ENCODE data around the gene HSPB6. TPM values are rescaled to one million over a fixed set of nuclear protein-coding genes. Genes with fewer than 3 reads are reported as not detected.

Gene HSPB6
- polyA plus RNA-seq, 1 of the 3 experiments (the other 2 are of a cell fraction): 0.43 TPM

DNA sequence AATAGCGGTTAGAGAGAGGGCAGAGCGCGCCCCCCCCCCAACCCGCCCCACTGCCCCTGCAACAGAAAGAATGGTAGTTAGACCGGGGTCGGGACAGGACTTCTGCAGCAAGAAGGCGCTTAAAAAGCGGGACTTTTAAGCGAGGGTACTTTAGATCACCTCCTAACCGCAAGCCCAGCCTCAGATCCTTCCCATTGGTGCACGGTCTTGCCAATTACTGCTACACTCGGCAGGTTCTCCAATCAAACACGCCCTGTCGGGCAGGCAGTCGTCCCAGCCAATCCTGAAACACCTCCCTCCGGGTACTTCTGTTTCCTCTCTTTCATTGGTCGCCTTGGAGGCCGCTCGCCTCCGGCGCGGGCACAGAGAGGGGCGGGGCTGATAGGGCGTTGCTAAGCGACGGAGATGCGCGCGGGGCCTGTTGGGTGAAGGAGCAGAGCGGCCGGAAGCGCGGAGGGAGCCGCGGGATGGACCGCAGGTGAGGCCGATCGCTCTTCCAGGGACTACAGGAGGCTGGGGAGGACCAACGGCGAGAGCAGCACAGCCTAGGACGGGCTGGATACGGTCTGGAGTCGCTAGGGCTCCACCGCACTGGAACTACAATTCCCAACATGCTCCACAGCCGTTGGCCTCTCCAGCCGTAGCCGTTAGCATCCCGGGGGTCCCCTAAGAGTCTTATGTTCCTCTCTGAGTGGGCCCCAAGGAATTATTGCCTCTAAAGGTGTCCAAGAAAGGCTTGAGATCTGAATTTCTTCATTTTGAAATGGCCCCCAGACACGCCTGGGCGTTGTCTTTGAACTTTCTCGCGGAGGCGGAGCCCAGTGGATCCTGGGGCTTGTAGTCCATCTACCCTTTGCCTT lies 1.1 kb upstream of the HSPB6 start, which contains the start of gene PROSER3:
Gene PROSER3, plus strand, starts transcription at position 428 of the 860 bp plus-strand sequence. Its CDS starts 40 bp downstream, at position 468.
- Histone ChIP-seq H3K36me3 (replicated peaks in 1 of 2; ENCODE audit: control insufficient read depth in 1 of 2, insufficient read depth in 2 of 2, low read length in 1 of 2) (peaks cover 15 to 33% of the 10 kb centered on the region in 2 experiments), H3K9me2 (no peaks in the 10 kb centered on the region), H3K4me1 (ENCODE audit: control insufficient read depth in 1 of 2, insufficient read depth in 2 of 2, low read depth in 1 of 2, low read length in 1 of 2) (peaks cover 7 to 19% of the 10 kb centered on the region in 2 experiments; a peak in 3 of 4 replicates), H3K27ac (ENCODE audit: low read depth in 2 of 2, low read length in 1 of 2) (peak within 1 kb of the TSS; percentile 95 to 98), H4K20me1 (ENCODE audit: insufficient read depth) (peaks cover 4% of the 10 kb centered on the region), H3K27me3 (ENCODE audit: insufficient read depth) (no peaks in the 10 kb centered on the region), H3K4me2 (peak within 1 kb of the TSS; percentile 95), H3F3A (replicated peaks; ENCODE audit: insufficient read depth) (peaks cover 10% of the 10 kb centered on the region), H3K9me3 (no peaks in the 10 kb centered on the region), H3K9ac (peak within 1 kb of the TSS; percentile 100), H2AFZ (ENCODE audit: low read depth) (peak within 1 kb of the TSS; percentile 94), H3K4me3 (ENCODE audit: low read depth in 2 of 2, low read length in 1 of 2) (peak within 1 kb of the TSS; percentile 87 to 99), H3K79me2 (ENCODE audit: insufficient read depth) (peaks cover 27% of the 10 kb centered on the region)
- ChIA-PET POLR2A (interaction anchor here (0.8 to 1.7 kb wide), 6 partner anchors 9 to 112 kb away, joined by 3 to 11 read pairs (median 4); partner anchors contain the start of genes LIN37, PSENEN and U2AF1L4), CTCF (interaction anchor here (1.5 kb wide), 1 partner anchor 13 kb away, joined by 5 read pairs; the partner anchor contains the start of genes PSENEN and U2AF1L4)
- DNase-seq: peak; percentile 97
- 0% methylated on average over 41 of the region's 53 CpGs for WGBS (ENCODE audit: low lambda C conversion rate)
- TF ChIP-seq MXI1 (IDR thresholded peaks at IDR 0.05; ENCODE audit: low read depth, low read length): peak; percentile 67; the same call in 1 of the 2 replicates
- TF ChIP-seq USF1 (IDR thresholded peaks at IDR 0.05; ENCODE audit: borderline replicate concordance, low read depth): no peak
- no peak for TF ChIP-seq GATA2 (CRISPR knock-in tag; IDR thresholded peaks at IDR 0.05)
- TF ChIP-seq, protein P1, sequence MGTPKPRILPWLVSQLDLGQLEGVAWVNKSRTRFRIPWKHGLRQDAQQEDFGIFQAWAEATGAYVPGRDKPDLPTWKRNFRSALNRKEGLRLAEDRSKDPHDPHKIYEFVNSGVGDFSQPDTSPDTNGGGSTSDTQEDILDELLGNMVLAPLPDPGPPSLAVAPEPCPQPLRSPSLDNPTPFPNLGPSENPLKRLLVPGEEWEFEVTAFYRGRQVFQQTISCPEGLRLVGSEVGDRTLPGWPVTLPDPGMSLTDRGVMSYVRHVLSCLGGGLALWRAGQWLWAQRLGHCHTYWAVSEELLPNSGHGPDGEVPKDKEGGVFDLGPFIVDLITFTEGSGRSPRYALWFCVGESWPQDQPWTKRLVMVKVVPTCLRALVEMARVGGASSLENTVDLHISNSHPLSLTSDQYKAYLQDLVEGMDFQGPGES (IDR thresholded peaks at IDR 0.05; ENCODE audit: low read depth, low read length): peak; percentile 97
- TF ChIP-seq RCOR1 (IDR thresholded peaks at IDR 0.05; ENCODE audit: low read length): no peak; the same call in 1 of the 2 replicates
- TF ChIP-seq TEAD4 (IDR thresholded peaks at IDR 0.05; ENCODE audit: borderline replicate concordance, insufficient read depth): no peak
- no peak for TF ChIP-seq NRF1 (IDR thresholded peaks at IDR 0.05; ENCODE audit: low read depth, low read length)
- TF ChIP-seq RFX5 (IDR thresholded peaks at IDR 0.05; ENCODE audit: low read length): peak; percentile 63; the same call in 1 of the 2 replicates
- TF ChIP-seq RXRA (IDR thresholded peaks at IDR 0.05; ENCODE audit: borderline replicate concordance, low read depth): no peak
- TF ChIP-seq SMC3 (IDR thresholded peaks at IDR 0.05; ENCODE audit: low read depth, low read length): no peak
- no peak for TF ChIP-seq EZH2phosphoT487 (IDR thresholded peaks at IDR 0.05; ENCODE audit: borderline replicate concordance, low read depth)
- TF ChIP-seq REST (IDR thresholded peaks at IDR 0.05; ENCODE audit: low read depth, low read length): no peak
- TF ChIP-seq SIN3A (IDR thresholded peaks at IDR 0.05; ENCODE audit: borderline replicate concordance, low read depth, low read length): no peak
- no peak for TF ChIP-seq CTCF (IDR thresholded peaks at IDR 0.05)
- TF ChIP-seq, protein P2, sequence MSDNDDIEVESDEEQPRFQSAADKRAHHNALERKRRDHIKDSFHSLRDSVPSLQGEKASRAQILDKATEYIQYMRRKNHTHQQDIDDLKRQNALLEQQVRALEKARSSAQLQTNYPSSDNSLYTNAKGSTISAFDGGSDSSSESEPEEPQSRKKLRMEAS (IDR thresholded peaks at IDR 0.05; ENCODE audit: low read depth): 0 out of 2 replicates have a peak, but pooled peaks have one; percentile 9
- no peak for TF ChIP-seq EP300 (IDR thresholded peaks at IDR 0.05; ENCODE audit: borderline replicate concordance in 1 of 2, low read depth in 1 of 2, low read length in 1 of 2)
- peak; percentile 59 for TF ChIP-seq GABPA (IDR thresholded peaks at IDR 0.05; ENCODE audit: low read depth)
- TF ChIP-seq POLR2AphosphoS5 (IDR thresholded peaks at IDR 0.05; ENCODE audit: low read depth, low read length): peak; percentile 2
- no peak for TF ChIP-seq FOXJ3 (CRISPR knock-in tag; IDR thresholded peaks at IDR 0.05)
- no peak for TF ChIP-seq RAD21 (IDR thresholded peaks at IDR 0.05; ENCODE audit: low read length)
- TF ChIP-seq JUND (IDR thresholded peaks at IDR 0.05): no peak
- peak; percentile 64; the same call in 1 of the 2 replicates for TF ChIP-seq ELF1 (IDR thresholded peaks at IDR 0.05)
- TF ChIP-seq CHD2 (IDR thresholded peaks at IDR 0.05; ENCODE audit: low read length, partially characterized antibody): peak; percentile 96
- no peak for TF ChIP-seq FOSL2 (IDR thresholded peaks at IDR 0.05; ENCODE audit: borderline replicate concordance, low read depth)
- TF ChIP-seq MEF2A (IDR thresholded peaks at IDR 0.05; ENCODE audit: borderline replicate concordance, low read depth): no peak
- no peak for TF ChIP-seq NFIC (IDR thresholded peaks at IDR 0.05; ENCODE audit: borderline replicate concordance)

Data from SK-N-SH (cell line).